Neural progenitor cell (in vitro differentiated cells): ENCODE results near the gene OLFML2B.

Experiments
- EZH2 ChIP-seq: fragments of 200-600 bp; sonication (generic); IDR thresholded peaks from 2 replicates; pipeline ENCODE4 v1.6.1; 2017; ENCODE audit warnings: antibody characterized with exemption, mild to moderate bottlenecking, moderate library complexity
- TF ChIP-seq, protein P1 (sequence below): fragments of 200-600 bp; sonication (generic); IDR thresholded peaks from 2 replicates; pipeline ENCODE4 v1.5.1; 2017; ENCODE audit warnings: antibody characterized with exemption, mild to moderate bottlenecking

DNA sequence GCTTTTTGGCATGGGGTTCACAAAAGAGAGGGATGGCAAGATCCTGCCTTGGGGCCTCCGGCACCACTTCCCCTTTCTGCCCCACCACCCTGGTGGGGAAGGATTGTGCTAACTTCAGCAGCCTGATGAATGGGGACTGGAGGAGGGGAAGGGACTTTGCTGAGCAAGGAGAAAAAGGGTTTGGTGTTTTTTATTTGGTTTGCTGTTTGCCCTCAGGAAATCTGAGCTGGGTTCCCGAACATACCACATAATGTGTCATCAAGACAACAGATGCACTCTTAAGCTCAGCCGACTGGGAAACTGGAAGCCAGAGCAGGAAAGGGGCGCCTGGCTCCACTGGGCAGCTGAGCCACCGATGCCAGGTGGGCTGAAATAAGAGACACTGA, 19.8 kb downstream of the OLFML2B start:
- TF ChIP-seq, protein P1, sequence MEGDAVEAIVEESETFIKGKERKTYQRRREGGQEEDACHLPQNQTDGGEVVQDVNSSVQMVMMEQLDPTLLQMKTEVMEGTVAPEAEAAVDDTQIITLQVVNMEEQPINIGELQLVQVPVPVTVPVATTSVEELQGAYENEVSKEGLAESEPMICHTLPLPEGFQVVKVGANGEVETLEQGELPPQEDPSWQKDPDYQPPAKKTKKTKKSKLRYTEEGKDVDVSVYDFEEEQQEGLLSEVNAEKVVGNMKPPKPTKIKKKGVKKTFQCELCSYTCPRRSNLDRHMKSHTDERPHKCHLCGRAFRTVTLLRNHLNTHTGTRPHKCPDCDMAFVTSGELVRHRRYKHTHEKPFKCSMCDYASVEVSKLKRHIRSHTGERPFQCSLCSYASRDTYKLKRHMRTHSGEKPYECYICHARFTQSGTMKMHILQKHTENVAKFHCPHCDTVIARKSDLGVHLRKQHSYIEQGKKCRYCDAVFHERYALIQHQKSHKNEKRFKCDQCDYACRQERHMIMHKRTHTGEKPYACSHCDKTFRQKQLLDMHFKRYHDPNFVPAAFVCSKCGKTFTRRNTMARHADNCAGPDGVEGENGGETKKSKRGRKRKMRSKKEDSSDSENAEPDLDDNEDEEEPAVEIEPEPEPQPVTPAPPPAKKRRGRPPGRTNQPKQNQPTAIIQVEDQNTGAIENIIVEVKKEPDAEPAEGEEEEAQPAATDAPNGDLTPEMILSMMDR, result no peak
- TF ChIP-seq EZH2, result no peak
